GM12873 (cell line): ENCODE results near the gene STPG1.

ENCODE experiments used
- TF ChIP-seq, protein P1 (sequence below): IDR thresholded peaks from 2 replicates; pipeline ENCODE4 v1.5.1; 2012; ENCODE audit warnings: low read depth, mild to moderate bottlenecking, moderate library complexity, low read length, control low read depth; ENCODE audit not compliant: insufficient read depth; ENCODE audit errors: missing control alignments

STPG1 gene

DNA sequence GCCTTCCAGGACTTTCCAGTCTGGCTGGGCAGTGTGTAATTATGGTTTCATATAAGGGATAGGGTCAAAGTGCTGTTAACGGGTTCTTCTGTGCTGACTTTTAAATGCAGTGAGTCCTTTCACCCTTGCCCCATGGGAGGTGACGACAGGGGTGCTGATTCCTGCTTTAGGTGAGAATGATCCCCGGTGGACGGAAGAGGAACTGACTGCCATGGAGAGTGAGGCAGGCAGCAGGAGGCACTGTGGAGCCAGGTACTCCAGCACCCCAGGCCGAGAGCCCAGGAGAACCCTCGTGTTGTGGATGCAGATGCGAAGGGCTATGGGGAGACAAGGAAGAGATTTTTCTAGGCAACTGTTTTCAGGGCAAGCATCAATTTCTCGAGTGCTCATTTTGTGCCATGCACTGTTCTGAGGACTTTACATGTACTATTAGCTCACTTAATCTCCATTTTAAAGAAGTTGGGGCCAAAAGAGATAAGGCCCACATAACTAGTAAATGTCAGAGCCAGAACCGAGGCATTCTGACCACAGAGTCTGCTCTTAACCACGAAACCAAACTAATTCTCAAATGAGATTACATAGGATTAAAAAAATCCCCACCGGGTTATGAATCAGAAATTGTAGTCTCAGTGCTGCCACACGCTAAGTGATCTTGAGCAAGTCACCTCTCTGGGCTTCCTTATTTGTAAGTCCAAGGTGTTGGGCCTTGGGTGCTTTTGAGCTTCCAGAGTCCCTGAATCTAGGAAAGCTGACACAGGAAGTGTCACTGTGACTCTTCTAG is 28.2 kb downstream of the STPG1 start:
- TF ChIP-seq, protein P1, sequence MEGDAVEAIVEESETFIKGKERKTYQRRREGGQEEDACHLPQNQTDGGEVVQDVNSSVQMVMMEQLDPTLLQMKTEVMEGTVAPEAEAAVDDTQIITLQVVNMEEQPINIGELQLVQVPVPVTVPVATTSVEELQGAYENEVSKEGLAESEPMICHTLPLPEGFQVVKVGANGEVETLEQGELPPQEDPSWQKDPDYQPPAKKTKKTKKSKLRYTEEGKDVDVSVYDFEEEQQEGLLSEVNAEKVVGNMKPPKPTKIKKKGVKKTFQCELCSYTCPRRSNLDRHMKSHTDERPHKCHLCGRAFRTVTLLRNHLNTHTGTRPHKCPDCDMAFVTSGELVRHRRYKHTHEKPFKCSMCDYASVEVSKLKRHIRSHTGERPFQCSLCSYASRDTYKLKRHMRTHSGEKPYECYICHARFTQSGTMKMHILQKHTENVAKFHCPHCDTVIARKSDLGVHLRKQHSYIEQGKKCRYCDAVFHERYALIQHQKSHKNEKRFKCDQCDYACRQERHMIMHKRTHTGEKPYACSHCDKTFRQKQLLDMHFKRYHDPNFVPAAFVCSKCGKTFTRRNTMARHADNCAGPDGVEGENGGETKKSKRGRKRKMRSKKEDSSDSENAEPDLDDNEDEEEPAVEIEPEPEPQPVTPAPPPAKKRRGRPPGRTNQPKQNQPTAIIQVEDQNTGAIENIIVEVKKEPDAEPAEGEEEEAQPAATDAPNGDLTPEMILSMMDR: peak; percentile 62

DNA sequence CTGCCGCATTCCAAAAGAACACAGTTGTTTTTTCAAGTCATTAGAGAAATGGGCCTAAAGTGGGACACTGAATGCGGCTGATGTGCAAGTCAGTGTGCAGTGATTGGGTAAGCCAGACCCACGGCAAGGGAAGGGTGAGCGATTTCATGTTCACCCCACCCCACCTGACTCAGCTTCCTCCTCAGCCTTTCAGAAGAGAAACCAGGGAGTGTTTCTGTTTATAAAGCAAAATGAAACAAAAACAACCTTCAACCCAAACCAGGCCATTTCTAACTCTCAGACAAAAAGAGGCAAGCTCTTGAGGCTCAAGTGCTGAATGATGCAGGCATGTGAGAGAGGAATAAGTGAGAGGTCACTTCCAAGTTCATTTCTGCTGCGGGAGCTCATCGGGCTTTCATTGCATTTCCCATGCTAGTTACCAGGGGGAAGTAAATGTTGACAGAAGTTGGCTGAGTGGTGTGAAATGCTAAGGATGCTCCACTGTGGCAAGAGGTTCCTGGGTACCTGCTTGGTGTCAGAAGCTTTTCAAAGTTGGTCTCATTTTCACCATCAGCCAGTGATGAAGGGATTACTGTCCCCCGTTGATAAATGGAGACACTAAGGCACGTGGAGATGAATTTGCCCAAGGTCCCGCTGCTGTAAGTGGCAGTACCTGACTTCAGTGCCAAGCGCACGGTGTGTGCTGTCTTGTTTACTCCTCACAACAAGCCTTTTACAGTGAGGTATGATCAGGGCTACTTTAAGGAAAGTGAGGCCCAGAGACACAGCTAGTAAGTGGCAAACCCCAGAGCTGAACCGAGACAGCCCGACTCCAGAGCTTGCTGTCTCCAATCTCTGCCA is 29.1 kb downstream of the STPG1 start:
- TF ChIP-seq, protein P1: no peak

DNA sequence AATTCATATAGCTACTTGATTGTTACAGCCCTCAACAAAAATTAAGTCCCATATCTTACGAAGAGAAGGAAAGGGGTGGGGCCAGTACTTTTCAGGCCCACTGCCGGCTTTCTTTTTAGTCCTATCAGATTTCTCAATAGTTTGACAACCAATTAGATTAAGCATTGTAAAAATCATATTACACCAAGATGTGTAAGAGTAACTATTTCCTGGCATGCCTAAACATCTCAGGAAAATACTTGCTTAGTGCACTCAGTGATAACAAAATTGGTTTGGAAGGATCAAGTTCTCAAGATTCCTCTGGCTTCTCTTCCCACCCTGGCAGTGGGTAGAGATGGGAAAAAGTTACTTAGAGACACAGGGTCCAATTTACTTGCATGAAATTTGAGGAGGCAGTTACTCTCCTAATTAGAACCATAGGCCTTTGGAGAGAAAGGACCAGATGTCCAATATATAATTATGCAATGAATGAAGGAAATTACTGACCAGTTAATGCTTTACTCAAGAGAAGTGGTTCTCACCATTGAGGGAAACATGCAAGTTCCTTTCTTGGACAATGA is 30.1 kb downstream of the STPG1 start:
- TF ChIP-seq, protein P1: no peak

DNA sequence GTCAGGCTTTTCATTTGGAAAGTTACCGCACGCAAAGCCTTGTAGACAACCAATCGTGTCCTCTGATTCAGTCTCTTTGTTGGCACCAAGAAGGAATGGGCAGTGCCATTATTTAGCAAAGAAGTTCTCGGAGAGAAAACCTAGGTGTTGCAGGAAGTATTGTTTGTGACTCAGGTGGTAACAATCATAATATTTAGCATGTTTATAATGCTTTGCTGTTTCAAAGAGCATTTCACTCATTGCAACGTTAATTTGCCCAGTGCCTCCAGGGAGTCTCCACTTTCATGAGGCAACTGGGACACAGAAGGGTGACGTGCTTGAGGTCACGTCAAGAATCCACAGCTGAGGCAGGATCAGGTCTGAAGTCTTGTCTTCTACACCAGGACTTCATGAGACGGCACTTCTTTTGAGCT is 31.4 kb downstream of the STPG1 start:
- TF ChIP-seq, protein P1: no peak

DNA sequence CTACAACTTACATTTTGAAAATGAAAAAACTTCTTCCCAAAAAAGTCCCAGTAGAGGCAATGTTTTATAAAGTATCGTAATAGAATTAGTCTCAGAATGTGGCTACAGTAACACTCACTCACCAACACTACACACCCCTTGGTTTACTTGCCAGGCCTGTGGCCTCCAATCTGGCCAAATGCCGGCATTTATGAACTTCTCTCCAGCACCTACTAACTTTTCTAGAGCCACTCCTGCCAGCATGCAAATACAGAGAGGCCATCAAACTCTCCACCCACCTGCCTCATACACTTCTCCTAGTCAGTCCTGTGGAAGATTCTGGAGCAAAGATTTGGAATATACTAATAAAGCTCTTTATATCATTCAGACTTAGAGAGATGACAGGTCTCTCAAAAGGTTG is 32.3 kb downstream of the STPG1 start:
- TF ChIP-seq, protein P1: no peak

DNA sequence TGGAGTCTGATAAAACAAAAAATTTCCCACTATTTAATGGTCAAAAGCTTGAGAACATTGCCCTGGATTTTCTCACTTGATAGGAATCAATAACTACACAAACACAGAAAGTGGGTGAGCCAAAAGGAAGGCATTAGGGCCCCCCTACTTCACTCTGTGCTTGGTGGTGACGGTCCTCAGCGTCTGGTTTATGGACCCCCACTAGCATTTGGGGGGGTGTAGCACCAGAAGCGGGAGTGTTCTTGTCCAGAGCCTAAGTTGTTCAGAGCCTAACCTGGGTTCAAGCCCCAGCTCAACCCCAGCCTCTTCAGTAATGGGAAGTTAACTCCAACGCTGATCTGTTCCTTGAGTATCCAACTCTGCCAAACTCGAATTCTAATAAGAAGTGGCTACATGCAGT is 33.1 kb downstream of the STPG1 start:
- TF ChIP-seq, protein P1: no peak

DNA sequence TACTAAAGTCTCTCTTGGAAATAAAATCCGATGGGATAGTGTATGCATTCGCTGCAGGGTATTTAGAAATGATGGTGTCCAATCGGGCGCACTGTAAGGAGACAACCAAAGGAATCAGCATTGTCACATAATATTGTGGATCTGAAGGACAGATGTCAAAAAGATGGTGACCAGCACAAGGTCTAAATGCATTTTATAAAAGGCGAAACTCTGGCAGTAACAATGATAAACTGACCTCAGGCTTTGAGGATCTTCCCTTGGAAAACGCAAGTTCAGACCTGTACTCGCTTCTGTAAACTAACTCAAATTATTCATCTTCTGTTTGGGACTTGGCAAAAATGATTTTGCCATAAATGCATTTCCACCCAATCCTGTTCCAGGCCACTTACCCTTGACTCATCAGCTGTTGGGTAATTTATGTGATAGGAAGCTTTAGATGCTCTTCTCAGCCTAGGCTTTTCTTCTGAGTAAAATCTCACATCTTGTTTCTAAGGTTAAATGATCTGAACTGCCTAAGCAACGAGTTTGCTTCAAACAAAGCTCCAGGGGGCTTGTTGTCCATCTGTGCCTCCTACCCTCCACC is 33.8 kb downstream of the STPG1 start:
- TF ChIP-seq, protein P1: no peak
